ENCODE measurements around the gene QSOX2.

Gene QSOX2

GRCh38 chr9:136245219-136246150 lies at the start of gene QSOX2:
TSS of gene QSOX2 (minus strand) at chr9:136245812. CDS start at chr9:136245803, 9 bp downstream.
- no peak for DNase-seq (ENCODE audit: low read depth)

- no peak for DNase-seq (ENCODE audit: low read depth)
Measured at GRCh38 chr9:136295055-136295454, 49.4 kb upstream of the QSOX2 start.

- DNase-seq (ENCODE audit: low read depth): no peak
Measured at GRCh38 chr9:136294437-136294836, 48.8 kb upstream of the QSOX2 start.

GRCh38 chr9:136293476-136294077 lies 48.0 kb upstream of the QSOX2 start:
- DNase-seq (ENCODE audit: low read depth): no peak

- DNase-seq (ENCODE audit: low read depth): no peak
Measured at GRCh38 chr9:136292591-136293448, 47.2 kb upstream of the QSOX2 start.

- DNase-seq (ENCODE audit: low read depth): no peak
Measured at GRCh38 chr9:136292026-136292538, 46.5 kb upstream of the QSOX2 start.

GRCh38 chr9:136291306-136292025 lies 45.9 kb upstream of the QSOX2 start:
- DNase-seq (ENCODE audit: low read depth): no peak

GRCh38 chr9:136290508-136291000 lies 44.9 kb upstream of the QSOX2 start:
- DNase-seq (ENCODE audit: low read depth): no peak

- no peak for DNase-seq (ENCODE audit: low read depth)
Measured at GRCh38 chr9:136289651-136290507, 44.3 kb upstream of the QSOX2 start.

- DNase-seq (ENCODE audit: low read depth): no peak
Measured at GRCh38 chr9:136287960-136288753, 42.5 kb upstream of the QSOX2 start.

GRCh38 chr9:136286987-136287379 lies 41.4 kb upstream of the QSOX2 start:
- no peak for DNase-seq (ENCODE audit: low read depth)

GRCh38 chr9:136286359-136286986 lies 40.9 kb upstream of the QSOX2 start:
- no peak for DNase-seq (ENCODE audit: low read depth)

GRCh38 chr9:136285501-136286358 lies 40.1 kb upstream of the QSOX2 start:
- no peak for DNase-seq (ENCODE audit: low read depth)

GRCh38 chr9:136284951-136285350 lies 39.3 kb upstream of the QSOX2 start:
- no peak for DNase-seq (ENCODE audit: low read depth)

- no peak for DNase-seq (ENCODE audit: low read depth)
Measured at GRCh38 chr9:136284311-136284710, 38.7 kb upstream of the QSOX2 start.

- DNase-seq (ENCODE audit: low read depth): no peak
Measured at GRCh38 chr9:136283291-136284235, 38.0 kb upstream of the QSOX2 start.
